IPS DF 6.9 (cell line): ENCODE measurements around the gene UBE2D2.

Source experiments
- DNase-seq: peaks from one replicate; pipeline ENCODE4 v3.0.0-alpha.2; 2013; ENCODE audit warnings: low read depth, low spot score
- H3K27ac ChIP-seq: one replicate; pipeline ENCODE4 v1.5.1; 2013; ENCODE audit warnings: low read length, control low read depth
- H3K27me3 ChIP-seq: 2 replicates; pipeline ENCODE4 v1.6.1; 2013; ENCODE audit warnings: mild to moderate bottlenecking, low read length; ENCODE audit not compliant: control insufficient read depth, insufficient read depth
- H3K36me3 ChIP-seq: 2 replicates; pipeline ENCODE4 v1.6.1; 2013; ENCODE audit warnings: low read length; ENCODE audit not compliant: control insufficient read depth, insufficient read depth
- H3K4me1 ChIP-seq: 2 replicates; pipeline ENCODE4 v1.6.1; 2013; ENCODE audit warnings: low read length; ENCODE audit not compliant: control insufficient read depth, insufficient read depth
- H3K4me3 ChIP-seq: 2 replicates; pipeline ENCODE4 v1.5.1; 2013; ENCODE audit warnings: mild to moderate bottlenecking, low read length
- H3K9me3 ChIP-seq: 2 replicates; pipeline ENCODE4 v1.6.1; 2013; ENCODE audit warnings: low read length, inconsistent platforms; ENCODE audit not compliant: control insufficient read depth, insufficient read depth
- WGBS: extraction: QIAGEN DNeasy Blood & Tissue Kit; methylation state at CpG from one replicate; pipeline ENCODE4 v1.1.7; 2013; ENCODE audit warnings: mixed read lengths, missing lambda C conversion rate; ENCODE audit not compliant: insufficient read length, insufficient coverage; 5-methylcytosine and 5-hydroxymethylcytosine counted together

The UBE2D2 gene

GRCh38 chr5:139649082-139649991, 88.2 kb downstream of the UBE2D2 start:
- no CpG with 5 or more reads among the region's 77 CpGs for whole genome bisulfite sequencing
- Histone ChIP-seq H3K4me1 (peaks cover 26% of the 10 kb centered on the region), H3K9me3 (no peaks in the 10 kb centered on the region), H3K36me3 (no peaks in the 10 kb centered on the region), H3K4me3 (peak overlapping the region; percentile 65), H3K27ac (no peak overlapping the region), H3K27me3 (peaks cover 5% of the 10 kb centered on the region)
- no peak for DNase-seq

GRCh38 chr5:139650031-139650688, 89.0 kb downstream of the UBE2D2 start:
- H3K4me1 ChIP-seq = peaks cover 32% of the 10 kb centered on the region
- no peak overlapping the region for H3K27ac ChIP-seq
- WGBS = no CpG with 5 or more reads among the region's 48 CpGs
- H3K4me3 ChIP-seq = peak overlapping the region; percentile 65; the same call in 1 of the 2 replicates
- no peaks in the 10 kb centered on the region for H3K36me3 ChIP-seq
- peaks cover 5% of the 10 kb centered on the region for H3K27me3 ChIP-seq
- H3K9me3 ChIP-seq = no peaks in the 10 kb centered on the region
- no peak for DNase-seq

- Histone ChIP-seq H3K27me3 (peaks cover 5% of the 10 kb centered on the region), H3K4me1 (peaks cover 35% of the 10 kb centered on the region), H3K27ac (no peak overlapping the region), H3K4me3 (peak overlapping the region; percentile 65; the same call in 1 of the 2 replicates), H3K9me3 (no peaks in the 10 kb centered on the region), H3K36me3 (no peaks in the 10 kb centered on the region)
- no CpG with 5 or more reads among the region's 13 CpGs for WGBS
- no peak for DNase-seq
These were observed 89.5 kb downstream of the UBE2D2 start for GRCh38 chr5:139650689-139651042.

GRCh38 chr5:139651043-139651834, 90.1 kb downstream of the UBE2D2 start:
- Histone ChIP-seq H3K27ac (no peak overlapping the region), H3K27me3 (peaks cover 4% of the 10 kb centered on the region), H3K9me3 (no peaks in the 10 kb centered on the region), H3K4me3 (peak overlapping the region; percentile 65; the same call in 1 of the 2 replicates), H3K36me3 (no peaks in the 10 kb centered on the region), H3K4me1 (peaks cover 38% of the 10 kb centered on the region)
- no CpG with 5 or more reads among the region's 14 CpGs for WGBS
- DNase-seq = no peak

GRCh38 chr5:139651853-139652787, 91.0 kb downstream of the UBE2D2 start:
- Histone ChIP-seq H3K4me1 (peaks cover 34% of the 10 kb centered on the region), H3K27ac (no peak overlapping the region), H3K36me3 (no peaks in the 10 kb centered on the region), H3K9me3 (no peaks in the 10 kb centered on the region), H3K4me3 (no peak overlapping the region), H3K27me3 (no peaks in the 10 kb centered on the region; the same call in 1 of the 2 replicates)
- no peak for DNase-seq
- WGBS = no CpG with 5 or more reads among the region's 23 CpGs

- no CpG with 5 or more reads among the region's 5 CpGs for WGBS
- no peak overlapping the region for H3K4me3 ChIP-seq
- no peaks in the 10 kb centered on the region for H3K27me3 ChIP-seq
- H3K36me3 ChIP-seq = no peaks in the 10 kb centered on the region
- no peaks in the 10 kb centered on the region for H3K9me3 ChIP-seq
- no peak for DNase-seq
- H3K27ac ChIP-seq = no peak overlapping the region
- H3K4me1 ChIP-seq = peaks cover 38% of the 10 kb centered on the region
These were observed 91.7 kb downstream of the UBE2D2 start for GRCh38 chr5:139652788-139653241.

- Histone ChIP-seq H3K27ac (no peak overlapping the region), H3K36me3 (no peaks in the 10 kb centered on the region), H3K4me3 (no peak overlapping the region), H3K27me3 (no peaks in the 10 kb centered on the region), H3K4me1 (peaks cover 43% of the 10 kb centered on the region), H3K9me3 (no peaks in the 10 kb centered on the region)
- no CpG with 5 or more reads among the region's 5 CpGs for WGBS
- DNase-seq = no peak
These were observed 92.5 kb downstream of the UBE2D2 start for GRCh38 chr5:139653616-139654015.

GRCh38 chr5:139654464-139654863, 93.3 kb downstream of the UBE2D2 start:
- no CpG with 5 or more reads among the region's 3 CpGs for WGBS

GRCh38 chr5:139654871-139655491, 93.8 kb downstream of the UBE2D2 start:
- H3K4me3 ChIP-seq = no peak overlapping the region
- H3K27ac ChIP-seq = no peak overlapping the region
- H3K36me3 ChIP-seq = no peaks in the 10 kb centered on the region
- no peak for DNase-seq
- WGBS = no CpG with 5 or more reads among the region's 13 CpGs
- H3K4me1 ChIP-seq = peaks cover 54% of the 10 kb centered on the region
- no peaks in the 10 kb centered on the region for H3K27me3 ChIP-seq
- no peaks in the 10 kb centered on the region for H3K9me3 ChIP-seq

More at GRCh38 chr5:139654464-139654863, 93.3 kb downstream of the UBE2D2 start:
- Histone ChIP-seq H3K36me3 (no peaks in the 10 kb centered on the region), H3K4me1 (peaks cover 49% of the 10 kb centered on the region), H3K9me3 (no peaks in the 10 kb centered on the region), H3K4me3 (no peak overlapping the region), H3K27me3 (no peaks in the 10 kb centered on the region), H3K27ac (no peak overlapping the region)
- no peak for DNase-seq
